ENCODE results near the gene ZDHHC17. TPM values are rescaled to one million over a fixed set of nuclear protein-coding genes. Genes with fewer than 3 reads are reported as not detected.

The ZDHHC17 gene
- total and polyA plus RNA-seq, 2 of the 13 experiments (the other 11 are each of a cell fraction or from before 2014, with no cell fraction given): 36.7 to 38.5 TPM

- Histone ChIP-seq H3K9ac (ENCODE audit: insufficient read depth, low read depth, low read length) (no peak overlapping the region), H4K20me1 (ENCODE audit: insufficient read depth, low read length) (no peaks in the 10 kb centered on the region), H3K4me3 (replicated peaks in 1 of 3; ENCODE audit: insufficient read depth in 1 of 3, low read depth in 2 of 3, low read length in 3 of 3) (no peak overlapping the region), H3K4me1 (ENCODE audit: insufficient read depth, low read length) (no peaks in the 10 kb centered on the region), H3K27me3 (ENCODE audit: control insufficient read depth in 1 of 2, insufficient read depth in 2 of 2, low read length in 2 of 2) (no peaks in the 10 kb centered on the region), H3K4me2 (ENCODE audit: low read depth, low read length) (no peak overlapping the region), H3K36me3 (replicated peaks in 1 of 2; ENCODE audit: control insufficient read depth in 1 of 2, insufficient read depth in 2 of 2, low read length in 2 of 2) (peaks cover 1 to 12% of the 10 kb centered on the region in 2 experiments; a peak in 2 of 5 replicates), H2AFZ (ENCODE audit: low read length) (no peak overlapping the region), H3K79me2 (ENCODE audit: insufficient read depth, low read length) (no peaks in the 10 kb centered on the region), H3K27ac (ENCODE audit: extremely low read length, insufficient read depth, low read length) (no peak overlapping the region), H3K9me3 (ENCODE audit: low read length) (no peaks in the 10 kb centered on the region)
- FAIRE-seq: no peak
- TF ChIP-seq ATM (IDR thresholded peaks at IDR 0.05; ENCODE audit: borderline replicate concordance): no peak
- no peak for TF ChIP-seq ZFP36 (IDR thresholded peaks at IDR 0.05; ENCODE audit: borderline replicate concordance, low read depth, low read length, partially characterized antibody)
- TF ChIP-seq TP53 (CRISPR knock-in tag; conservative IDR thresholded peaks at IDR 0.05): no peak
- no peak for TF ChIP-seq ZNF75D (CRISPR knock-in tag; IDR thresholded peaks at IDR 0.05; ENCODE audit: borderline replicate concordance)
- WGBS (ENCODE audit: low lambda C conversion rate): 93% methylated on average over 1 of the region's 1 CpG
- DNase-seq (ENCODE audit: low spot score): no peak
- no peak for ATAC-seq
- BruUV-seq (replicated peaks): no TSS peak
- intact Hi-C loops (cut with micrococcal nuclease; ENCODE audit: unreplicated experiment) (no loop called here), in situ Hi-C loops (cut with HindIII; ENCODE audit: extremely low pct_ligation_motif_present, low pct_unique_long_range_greater_than_20kb) (no loop called here)
- CTCF ChIA-PET (ENCODE audit: low intra/inter-chr PET ratio, low total read pairs): no interaction called here
- POLR2A ChIA-PET: no interaction called here
These were observed 88.2 kb downstream of the ZDHHC17 start for GRCh38 chr12:76852106-76852505.

- H3K79me2 ChIP-seq (ENCODE audit: insufficient read depth, low read length): no peaks in the 10 kb centered on the region
- H2AFZ ChIP-seq (ENCODE audit: low read length): no peak overlapping the region
- ChIA-PET POLR2A (no interaction called here), CTCF (ENCODE audit: low intra/inter-chr PET ratio, low total read pairs) (no interaction called here)
- H3K36me3 ChIP-seq (replicated peaks in 1 of 2; ENCODE audit: control insufficient read depth in 1 of 2, insufficient read depth in 2 of 2, low read length in 2 of 2): peaks cover 1 to 5% of the 10 kb centered on the region in 2 experiments; a peak in 2 of 5 replicates
- H4K20me1 ChIP-seq (ENCODE audit: insufficient read depth, low read length): no peaks in the 10 kb centered on the region
- H3K9ac ChIP-seq (ENCODE audit: insufficient read depth, low read depth, low read length): no peak overlapping the region
- intact Hi-C loops (cut with micrococcal nuclease; ENCODE audit: unreplicated experiment) (no loop called here), in situ Hi-C loops (cut with HindIII; ENCODE audit: extremely low pct_ligation_motif_present, low pct_unique_long_range_greater_than_20kb) (no loop called here)
- no TSS peak for BruUV-seq (replicated peaks)
- no peak overlapping the region for H3K4me2 ChIP-seq (ENCODE audit: low read depth, low read length)
- no peak overlapping the region for H3K27ac ChIP-seq (ENCODE audit: extremely low read length, insufficient read depth, low read length)
- no peak overlapping the region for H3K4me3 ChIP-seq (replicated peaks in 1 of 3; ENCODE audit: insufficient read depth in 1 of 3, low read depth in 2 of 3, low read length in 3 of 3)
- DNase-seq (ENCODE audit: low spot score) (no peak), FAIRE-seq (no peak), ATAC-seq (no peak)
- no peaks in the 10 kb centered on the region for H3K27me3 ChIP-seq (ENCODE audit: control insufficient read depth in 1 of 2, insufficient read depth in 2 of 2, low read length in 2 of 2)
- H3K9me3 ChIP-seq (ENCODE audit: low read length): no peaks in the 10 kb centered on the region
- 98% methylated on average over 4 of the region's 4 CpGs for WGBS (ENCODE audit: low lambda C conversion rate)
- no peaks in the 10 kb centered on the region for H3K4me1 ChIP-seq (ENCODE audit: insufficient read depth, low read length)
- TF ChIP-seq ZNF775 (CRISPR knock-in tag; IDR thresholded peaks at IDR 0.05; ENCODE audit: borderline replicate concordance): no peak
- TF ChIP-seq NR3C1 (CRISPR knock-in tag; IDR thresholded peaks at IDR 0.05): no peak
- no peak for TF ChIP-seq MXD3 (CRISPR knock-in tag; IDR thresholded peaks at IDR 0.05)
- TF ChIP-seq MED13 (CRISPR knock-in tag; IDR thresholded peaks at IDR 0.05): no peak
- no peak for TF ChIP-seq ZFP41 (CRISPR knock-in tag; IDR thresholded peaks at IDR 0.05; ENCODE audit: borderline replicate concordance)
- no peak for TF ChIP-seq USF2 (IDR thresholded peaks at IDR 0.05; ENCODE audit: low read depth, low read length)
- no peak for TF ChIP-seq USF2 (CRISPR knock-in tag; IDR thresholded peaks at IDR 0.05; ENCODE audit: borderline replicate concordance)
- no peak for TF ChIP-seq ZBTB39 (CRISPR knock-in tag; IDR thresholded peaks at IDR 0.05)
- no peak for TF ChIP-seq IKZF4 (CRISPR knock-in tag; IDR thresholded peaks at IDR 0.05; ENCODE audit: borderline replicate concordance, low read depth, not compliant biosample characterization)
- no peak for TF ChIP-seq ZMYM4 (CRISPR knock-in tag; IDR thresholded peaks at IDR 0.05)
- TF ChIP-seq ZMAT3 (CRISPR knock-in tag; conservative IDR thresholded peaks at IDR 0.05): no peak
- no peak for TF ChIP-seq ZNF570 (CRISPR knock-in tag; IDR thresholded peaks at IDR 0.05; ENCODE audit: borderline replicate concordance)
These were observed 91.4 kb downstream of the ZDHHC17 start for GRCh38 chr12:76855271-76855670.

All from HepG2 (cell line).